Neuronal stem cell (in vitro differentiated cells): ENCODE measurements around the gene ATOH1.

Source experiments
- DNase-seq: peaks from one replicate; pipeline ENCODE4 v3.0.0-alpha.2; 2013; ENCODE audit warnings: low spot score
- H2AFZ ChIP-seq: one replicate; pipeline ENCODE4 v1.6.1; 2013; ENCODE audit warnings: mild to moderate bottlenecking, low read length, inconsistent platforms
- H2AK5ac ChIP-seq: 2 replicates; pipeline ENCODE4 v1.6.1; 2013; ENCODE audit warnings: low read depth, mild to moderate bottlenecking, inconsistent platforms, low read length, moderate library complexity, mixed read lengths
- H2BK120ac ChIP-seq: 2 replicates; pipeline ENCODE4 v1.6.1; 2013; ENCODE audit warnings: low read depth, mild to moderate bottlenecking, inconsistent platforms, low read length, moderate library complexity, mixed read lengths
- H2BK12ac ChIP-seq: one replicate; pipeline ENCODE4 v1.6.1; 2013; ENCODE audit warnings: low read length, inconsistent platforms
- H2BK15ac ChIP-seq: 2 replicates; pipeline ENCODE4 v1.6.1; 2013; ENCODE audit warnings: mild to moderate bottlenecking, low read length, inconsistent platforms, mixed read lengths
- H2BK5ac ChIP-seq: one replicate; pipeline ENCODE4 v1.6.1; 2013; ENCODE audit warnings: inconsistent platforms, mild to moderate bottlenecking, low read length, moderate library complexity
- H3K14ac ChIP-seq: one replicate; pipeline ENCODE4 v1.6.1; 2013; ENCODE audit warnings: low read length, inconsistent platforms
- H3K18ac ChIP-seq: 2 replicates; pipeline ENCODE4 v1.6.1; 2013; ENCODE audit warnings: low read length, inconsistent platforms
- H3K23ac ChIP-seq: 2 replicates; pipeline ENCODE4 v1.6.1; 2013; ENCODE audit warnings: low read depth, mild to moderate bottlenecking, mixed read lengths, low read length, inconsistent platforms; ENCODE audit not compliant: poor library complexity
- H3K27ac ChIP-seq: replicated peaks from 3 replicates; pipeline ENCODE4 v1.5.1; 2013; ENCODE audit warnings: low read length, inconsistent platforms
- H3K27me3 ChIP-seq, 3 experiments: 2 replicates each; pipeline ENCODE4 v1.6.1; 2013; ENCODE audit warnings: low read length in 3 of 3, mild to moderate bottlenecking in 2 of 3, inconsistent platforms in 1 of 3, low read depth in 1 of 3, mixed read lengths in 1 of 3, moderate library complexity in 1 of 3; ENCODE audit not compliant: control insufficient read depth in 3 of 3, insufficient read depth in 3 of 3
- H3K36me3 ChIP-seq, 2 donors: replicated peaks in 1 of 2; 2 replicates each; pipeline ENCODE4 v1.6.1; 2013; ENCODE audit warnings: low read length in 2 of 2; ENCODE audit not compliant: control insufficient read depth in 2 of 2, insufficient read depth in 2 of 2
- H3K4ac ChIP-seq: 2 replicates; pipeline ENCODE4 v1.6.1; 2013; ENCODE audit warnings: inconsistent platforms, mild to moderate bottlenecking, low read length, moderate library complexity
- H3K4me1 ChIP-seq, 2 donors: 1 replicate in 1 of 2; 2 replicates in 1 of 2; pipeline ENCODE4 v1.6.1; 2013; ENCODE audit warnings: low read length in 2 of 2, low read depth in 1 of 2; ENCODE audit not compliant: control insufficient read depth in 2 of 2, insufficient read depth in 1 of 2
- H3K4me2 ChIP-seq: one replicate; pipeline ENCODE4 v1.6.1; 2013; ENCODE audit warnings: mild to moderate bottlenecking, low read length, inconsistent platforms; ENCODE audit not compliant: insufficient read depth, poor library complexity, severe bottlenecking
- H3K4me3 ChIP-seq, 2 donors: 2 replicates each; pipeline ENCODE4 v1.5.1; 2013; ENCODE audit warnings: low read length in 2 of 2, mild to moderate bottlenecking in 2 of 2, inconsistent platforms in 1 of 2, moderate library complexity in 1 of 2
- H3K79me1 ChIP-seq: one replicate; pipeline ENCODE4 v1.6.1; 2013; ENCODE audit warnings: low read depth, mild to moderate bottlenecking, inconsistent platforms, low read length, moderate library complexity
- H3K9ac ChIP-seq: one replicate; pipeline ENCODE4 v1.6.1; 2013; ENCODE audit warnings: mild to moderate bottlenecking, low read depth, low read length, inconsistent platforms; ENCODE audit not compliant: poor library complexity
- H3K9me3 ChIP-seq, 2 donors: replicated peaks in 1 of 2; 2 replicates each; pipeline versions ENCODE3 to v1.6.1; 2013; ENCODE audit warnings: low read length in 2 of 2, mild to moderate bottlenecking in 2 of 2, inconsistent platforms in 1 of 2, low read depth in 1 of 2, mixed read lengths in 1 of 2, moderate library complexity in 1 of 2; ENCODE audit not compliant: control insufficient read depth in 2 of 2, insufficient read depth in 1 of 2
- H4K8ac ChIP-seq: one replicate; pipeline ENCODE4 v1.6.1; 2013; ENCODE audit warnings: low read depth, mild to moderate bottlenecking, inconsistent platforms, low read length, moderate library complexity
- H4K91ac ChIP-seq: one replicate; pipeline ENCODE4 v1.6.1; 2013; ENCODE audit warnings: low read length, low read depth, mild to moderate bottlenecking, inconsistent platforms; ENCODE audit not compliant: poor library complexity
- WGBS, 2 donors: extraction: QIAGEN DNeasy Blood & Tissue Kit; methylation state at CpG; one replicate each; pipeline ENCODE4 v1.1.7; 2013; ENCODE audit warnings: missing lambda C conversion rate in 2 of 2, mixed read lengths in 1 of 2; ENCODE audit not compliant: insufficient read length in 2 of 2, insufficient replicate concordance in 1 of 2; ENCODE audit errors: extremely low coverage in 2 of 2; 5-methylcytosine and 5-hydroxymethylcytosine counted together

Gene ATOH1

DNA sequence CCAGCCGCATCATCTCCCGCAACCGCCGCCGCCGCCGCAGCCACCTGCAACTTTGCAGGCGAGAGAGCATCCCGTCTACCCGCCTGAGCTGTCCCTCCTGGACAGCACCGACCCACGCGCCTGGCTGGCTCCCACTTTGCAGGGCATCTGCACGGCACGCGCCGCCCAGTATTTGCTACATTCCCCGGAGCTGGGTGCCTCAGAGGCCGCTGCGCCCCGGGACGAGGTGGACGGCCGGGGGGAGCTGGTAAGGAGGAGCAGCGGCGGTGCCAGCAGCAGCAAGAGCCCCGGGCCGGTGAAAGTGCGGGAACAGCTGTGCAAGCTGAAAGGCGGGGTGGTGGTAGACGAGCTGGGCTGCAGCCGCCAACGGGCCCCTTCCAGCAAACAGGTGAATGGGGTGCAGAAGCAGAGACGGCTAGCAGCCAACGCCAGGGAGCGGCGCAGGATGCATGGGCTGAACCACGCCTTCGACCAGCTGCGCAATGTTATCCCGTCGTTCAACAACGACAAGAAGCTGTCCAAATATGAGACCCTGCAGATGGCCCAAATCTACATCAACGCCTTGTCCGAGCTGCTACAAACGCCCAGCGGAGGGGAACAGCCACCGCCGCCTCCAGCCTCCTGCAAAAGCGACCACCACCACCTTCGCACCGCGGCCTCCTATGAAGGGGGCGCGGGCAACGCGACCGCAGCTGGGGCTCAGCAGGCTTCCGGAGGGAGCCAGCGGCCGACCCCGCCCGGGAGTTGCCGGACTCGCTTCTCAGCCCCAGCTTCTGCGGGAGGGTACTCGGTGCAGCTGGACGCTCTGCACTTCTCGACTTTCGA is 654 bp downstream of the ATOH1 start:
- DNase-seq, result peak; percentile 56
- H2AK5ac ChIP-seq, result no peak overlapping the region
- H3K14ac ChIP-seq, result no peak overlapping the region
- peaks cover 0 to 2% of the 10 kb centered on the region in 2 donors for H3K9me3 ChIP-seq
- peak overlapping the region; percentile 89 for H3K18ac ChIP-seq
- H2BK5ac ChIP-seq, result peak overlapping the region; percentile 79
- no peaks in the 10 kb centered on the region for H3K36me3 ChIP-seq
- H4K8ac ChIP-seq, result no peak overlapping the region
- H4K91ac ChIP-seq, result no peak overlapping the region
- H3K4me2 ChIP-seq, result peak overlapping the region; percentile 97
- peak overlapping the region; percentile 50 for H3K9ac ChIP-seq
- peak overlapping the region; percentile 91 for H2AFZ ChIP-seq
- WGBS, 2 donors, result no CpG with 5 or more reads among the region's 70 CpGs
- no peak overlapping the region for H2BK120ac ChIP-seq
- peak overlapping the region; percentile 80 for H3K23ac ChIP-seq
- peaks cover 8 to 100% (median 58%) of the 10 kb centered on the region in 3 experiments for H3K27me3 ChIP-seq
- no peak overlapping the region for H3K27ac ChIP-seq
- H2BK15ac ChIP-seq, result peak overlapping the region; percentile 84
- peaks cover 10 to 15% of the 10 kb centered on the region in 2 donors for H3K4me1 ChIP-seq
- no peak overlapping the region for H3K4ac ChIP-seq
- H3K4me3 ChIP-seq, result peak overlapping the region; percentile 44 to 82
- H3K79me1 ChIP-seq, result no peaks in the 10 kb centered on the region
- H2BK12ac ChIP-seq, result no peak overlapping the region

DNA sequence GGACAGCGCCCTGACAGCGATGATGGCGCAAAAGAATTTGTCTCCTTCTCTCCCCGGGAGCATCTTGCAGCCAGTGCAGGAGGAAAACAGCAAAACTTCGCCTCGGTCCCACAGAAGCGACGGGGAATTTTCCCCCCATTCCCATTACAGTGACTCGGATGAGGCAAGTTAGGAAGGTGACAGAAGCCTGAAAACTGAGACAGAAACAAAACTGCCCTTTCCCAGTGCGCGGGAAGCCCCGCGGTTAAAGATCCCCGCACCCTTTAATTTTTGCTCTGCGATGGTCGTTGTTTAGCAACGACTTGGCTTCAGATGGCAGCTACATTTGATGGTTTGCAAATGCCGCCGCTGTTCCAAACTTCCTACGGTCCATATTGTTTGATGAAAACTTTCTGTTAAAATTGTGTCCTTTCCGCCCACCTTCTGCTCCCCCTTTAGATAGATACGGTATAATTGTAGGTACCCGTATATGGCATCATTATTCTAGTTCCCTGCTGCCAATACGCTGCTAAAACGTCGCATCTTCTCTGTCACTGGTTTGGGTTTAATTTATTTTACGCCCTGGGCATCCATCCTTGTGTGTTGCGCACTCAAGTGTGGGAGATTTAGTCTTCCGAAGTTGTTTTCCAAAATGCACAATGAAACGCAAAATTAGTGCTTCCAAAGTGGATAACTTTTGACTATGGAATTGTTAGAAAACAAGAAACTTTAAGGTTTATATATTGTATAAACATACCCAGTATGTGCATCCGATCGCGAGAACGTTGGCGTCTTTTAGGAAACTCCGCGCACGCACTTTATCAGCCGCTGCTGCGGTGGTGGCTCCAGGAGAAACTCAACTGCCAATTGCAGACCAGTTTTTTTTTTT is 1.5 kb downstream of the ATOH1 start:
- H3K36me3 ChIP-seq, result no peaks in the 10 kb centered on the region
- H4K91ac ChIP-seq, result no peak overlapping the region
- H2AK5ac ChIP-seq, result no peak overlapping the region
- H2BK15ac ChIP-seq, result no peak overlapping the region
- no CpG with 5 or more reads among the region's 40 CpGs for WGBS, 2 donors
- H3K18ac ChIP-seq, result peak overlapping the region; percentile 82
- peak; percentile 14 for DNase-seq
- H3K4me3 ChIP-seq, result peak overlapping the region in 1 of 2 donors; percentile 82
- H3K4me2 ChIP-seq, result peak overlapping the region; percentile 97
- H3K79me1 ChIP-seq, result no peaks in the 10 kb centered on the region
- no peak overlapping the region for H2BK12ac ChIP-seq
- H3K9me3 ChIP-seq, result peaks cover 0 to 2% of the 10 kb centered on the region in 2 donors
- no peak overlapping the region for H3K14ac ChIP-seq
- peaks cover 8 to 100% (median 58%) of the 10 kb centered on the region in 3 experiments for H3K27me3 ChIP-seq
- H2AFZ ChIP-seq, result peak overlapping the region; percentile 91
- no peak overlapping the region for H3K27ac ChIP-seq
- H3K4me1 ChIP-seq, result peaks cover 12 to 19% of the 10 kb centered on the region in 2 donors
- no peak overlapping the region for H3K4ac ChIP-seq
- H4K8ac ChIP-seq, result no peak overlapping the region
- H3K23ac ChIP-seq, result no peak overlapping the region
- no peak overlapping the region for H2BK5ac ChIP-seq
- no peak overlapping the region for H3K9ac ChIP-seq
- no peak overlapping the region for H2BK120ac ChIP-seq

DNA sequence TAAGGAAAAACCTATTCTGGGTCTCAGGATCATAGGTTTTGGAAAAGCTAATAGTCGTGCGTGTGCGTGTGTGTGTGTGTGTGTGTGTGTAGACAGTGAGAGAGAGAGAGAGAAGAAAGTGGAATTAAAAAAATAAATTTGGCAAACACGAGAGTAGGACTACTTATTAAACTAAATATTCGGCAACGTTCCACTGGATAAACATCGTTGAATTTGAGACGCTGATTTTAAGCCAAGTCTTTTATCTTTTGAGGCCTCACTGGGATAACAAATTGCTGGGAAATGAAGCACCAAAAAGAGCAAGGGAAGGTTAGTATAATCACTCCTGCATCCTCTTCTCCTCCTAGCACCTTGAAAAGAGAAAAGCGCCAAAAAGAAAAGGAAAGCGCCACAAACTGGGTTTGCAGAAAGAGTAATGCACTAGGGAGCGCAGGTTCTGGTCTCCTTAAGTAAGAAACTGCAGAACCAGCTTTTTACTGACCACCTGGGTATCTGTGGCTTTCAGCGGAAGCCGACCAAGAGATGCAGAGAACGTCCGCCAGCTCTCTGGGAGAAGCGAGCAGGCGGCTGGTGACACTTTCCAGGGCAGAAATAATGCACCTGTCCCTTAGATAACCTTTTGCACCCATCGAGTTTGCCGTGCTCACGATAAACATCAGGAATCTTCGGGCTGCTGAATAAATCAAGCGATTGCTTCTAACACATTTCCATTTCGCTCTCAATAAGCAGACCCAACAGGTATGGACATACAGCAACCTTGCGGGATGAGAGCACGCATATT is 3.4 kb downstream of the ATOH1 start:
- Histone ChIP-seq H3K36me3 (no peaks in the 10 kb centered on the region), H4K91ac (no peak overlapping the region), H3K18ac (no peak overlapping the region), H3K79me1 (no peaks in the 10 kb centered on the region), H3K27me3 (peaks cover 8 to 100% (median 61%) of the 10 kb centered on the region in 3 experiments), H2AFZ (no peak overlapping the region), H3K23ac (no peak overlapping the region), H3K4me1 (peaks cover 14 to 19% of the 10 kb centered on the region in 2 donors), H3K4me3 (no peak overlapping the region), H3K9me3 (peaks cover 0 to 2% of the 10 kb centered on the region in 2 donors), H4K8ac (no peak overlapping the region), H2AK5ac (no peak overlapping the region), H2BK12ac (no peak overlapping the region), H3K4me2 (no peak overlapping the region), H3K4ac (no peak overlapping the region), H2BK15ac (no peak overlapping the region), H3K14ac (no peak overlapping the region), H2BK5ac (no peak overlapping the region), H3K9ac (no peak overlapping the region), H3K27ac (no peak overlapping the region), H2BK120ac (no peak overlapping the region)
- DNase-seq, result peak; percentile 36
- WGBS, 2 donors, result no CpG with 5 or more reads among the region's 25 CpGs
